Measurements from ENCODE around the gene KRTAP10-11. TPM values are rescaled to one million over a fixed set of nuclear protein-coding genes. Genes with fewer than 3 reads are reported as not detected.
A peak's percentile ranks its signal among the peaks of the same experiment; 100 is the strongest.

Gene KRTAP10-11
- total and polyA plus RNA-seq, 10 donors = not detected

DNA sequence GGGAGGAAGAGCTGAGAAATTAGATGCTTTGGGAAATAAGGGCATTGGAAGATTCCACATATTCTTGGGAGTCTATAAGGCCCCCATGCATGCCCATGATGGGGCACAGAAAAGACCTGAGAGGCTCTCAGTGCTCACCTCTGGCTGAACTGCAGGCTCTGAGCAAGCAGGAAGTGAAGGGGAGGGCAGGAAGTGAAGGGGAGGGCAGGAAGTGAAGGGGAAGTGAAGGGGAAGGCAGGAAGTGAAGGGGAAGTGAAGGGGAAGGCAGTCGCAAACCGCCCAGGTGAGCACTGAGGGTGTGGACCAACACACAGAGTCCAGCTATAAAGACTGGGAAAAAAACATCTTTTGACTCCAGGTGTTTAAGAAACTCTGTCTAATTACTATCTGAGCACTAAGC is 15.8 kb upstream of the KRTAP10-11 start:
- intact Hi-C loops (cut with DNase I; ENCODE audit: low total_unique reads) = no loop called here
- Histone ChIP-seq H3K27me3 (replicated peaks in 1 of 7) (peaks cover 0 to 36% (median 0%) of the 10 kb centered on the region in 7 donors), H3K9me3 (peaks cover 6 to 51% (median 34%) of the 10 kb centered on the region in 8 donors), H3K4me3 (no peak overlapping the region), H3K4me1 (peaks cover 0 to 17% (median 4%) of the 10 kb centered on the region in 6 donors), H3K36me3 (no peaks in the 10 kb centered on the region), H3K27ac (peak overlapping the region in 2 of 8 donors; percentile 28 to 30)
- no peak for DNase-seq
- TF ChIP-seq POLR2AphosphoS5 (IDR thresholded peaks at IDR 0.05) = no peak
- no peak for TF ChIP-seq POLR2A (IDR thresholded peaks at IDR 0.05)
- TF ChIP-seq, protein P1, sequence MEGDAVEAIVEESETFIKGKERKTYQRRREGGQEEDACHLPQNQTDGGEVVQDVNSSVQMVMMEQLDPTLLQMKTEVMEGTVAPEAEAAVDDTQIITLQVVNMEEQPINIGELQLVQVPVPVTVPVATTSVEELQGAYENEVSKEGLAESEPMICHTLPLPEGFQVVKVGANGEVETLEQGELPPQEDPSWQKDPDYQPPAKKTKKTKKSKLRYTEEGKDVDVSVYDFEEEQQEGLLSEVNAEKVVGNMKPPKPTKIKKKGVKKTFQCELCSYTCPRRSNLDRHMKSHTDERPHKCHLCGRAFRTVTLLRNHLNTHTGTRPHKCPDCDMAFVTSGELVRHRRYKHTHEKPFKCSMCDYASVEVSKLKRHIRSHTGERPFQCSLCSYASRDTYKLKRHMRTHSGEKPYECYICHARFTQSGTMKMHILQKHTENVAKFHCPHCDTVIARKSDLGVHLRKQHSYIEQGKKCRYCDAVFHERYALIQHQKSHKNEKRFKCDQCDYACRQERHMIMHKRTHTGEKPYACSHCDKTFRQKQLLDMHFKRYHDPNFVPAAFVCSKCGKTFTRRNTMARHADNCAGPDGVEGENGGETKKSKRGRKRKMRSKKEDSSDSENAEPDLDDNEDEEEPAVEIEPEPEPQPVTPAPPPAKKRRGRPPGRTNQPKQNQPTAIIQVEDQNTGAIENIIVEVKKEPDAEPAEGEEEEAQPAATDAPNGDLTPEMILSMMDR (IDR thresholded peaks at IDR 0.05 in 8 of 11, conservative IDR thresholded peaks at IDR 0.05 in 3 of 11) = no peak
- WGBS, 5 donors = 44 to 72% (median 57%) methylated on average over 2 of the region's 2 CpGs

DNA sequence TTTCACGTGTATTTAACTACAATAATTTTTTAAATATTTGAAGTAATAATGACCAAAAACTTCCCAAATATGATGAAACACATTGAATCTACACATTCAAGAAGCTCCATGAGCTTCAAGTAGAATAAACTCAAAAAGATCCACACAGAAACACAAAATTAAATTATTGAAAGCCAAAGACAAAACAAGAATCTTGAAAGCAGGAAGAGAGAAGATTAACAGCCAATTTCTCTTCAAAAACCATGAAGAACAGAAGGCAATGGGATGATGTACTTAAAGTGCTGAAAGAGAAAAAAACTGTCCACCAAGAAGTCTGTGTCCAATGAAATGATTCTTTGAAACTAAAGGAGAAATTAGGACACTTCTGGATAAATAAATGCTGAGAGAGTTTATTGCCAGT is 14.1 kb upstream of the KRTAP10-11 start:
- peaks cover 0 to 4% (median 0%) of the 10 kb centered on the region in 6 donors for H3K4me1 ChIP-seq
- intact Hi-C loops (cut with DNase I; ENCODE audit: low total_unique reads) = no loop called here
- WGBS, 5 donors = 82 to 96% (median 90%) methylated on average over 1 of the region's 1 CpG
- H3K4me3 ChIP-seq = no peak overlapping the region
- peaks cover 0 to 31% (median 0%) of the 10 kb centered on the region in 7 donors for H3K27me3 ChIP-seq (replicated peaks in 1 of 7)
- no peak for TF ChIP-seq POLR2AphosphoS5 (IDR thresholded peaks at IDR 0.05)
- TF ChIP-seq POLR2A (IDR thresholded peaks at IDR 0.05) = no peak
- TF ChIP-seq, protein P1 (IDR thresholded peaks at IDR 0.05 in 8 of 11, conservative IDR thresholded peaks at IDR 0.05 in 3 of 11) = no peak
- peaks cover 6 to 47% (median 34%) of the 10 kb centered on the region in 8 donors for H3K9me3 ChIP-seq
- DNase-seq = no peak
- no peak overlapping the region for H3K27ac ChIP-seq
- H3K36me3 ChIP-seq = no peaks in the 10 kb centered on the region

DNA sequence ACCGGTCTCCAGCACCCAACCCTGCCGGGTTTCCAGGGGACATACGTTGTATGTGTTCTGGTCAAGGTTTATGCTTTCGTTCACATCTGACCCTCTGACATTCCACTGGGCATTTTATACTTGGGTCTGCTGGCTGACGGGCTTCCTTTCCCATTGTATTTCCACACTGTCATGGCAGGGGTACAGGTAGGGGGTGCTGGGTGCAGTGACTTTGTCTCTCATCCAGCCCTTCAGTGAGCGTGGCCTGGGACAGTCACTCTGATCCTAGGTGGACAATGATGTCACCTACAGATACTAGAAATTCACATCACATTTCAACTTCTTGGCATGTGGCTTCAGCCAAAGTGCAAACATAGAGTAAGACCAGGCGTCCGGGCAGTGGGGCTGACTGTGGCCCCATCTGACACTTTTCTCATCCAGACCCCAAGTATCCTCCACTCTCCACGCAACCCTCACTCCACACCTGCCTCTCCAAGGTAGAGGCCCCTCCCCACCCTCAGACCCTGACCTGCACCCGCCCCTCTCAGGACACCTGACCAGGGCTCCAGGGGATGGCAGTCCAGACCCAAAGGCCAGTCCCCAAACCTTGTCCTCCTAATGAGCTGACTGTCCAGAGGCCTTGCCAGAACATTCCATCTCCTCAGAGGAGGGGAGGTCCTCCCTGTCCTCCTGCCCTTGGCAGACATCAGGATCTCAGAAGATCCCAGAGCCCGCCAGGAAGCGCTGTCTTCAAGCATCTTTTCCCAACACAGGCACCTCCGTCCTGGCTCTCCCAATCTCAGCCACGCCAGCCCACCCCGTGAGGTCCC is 9.8 kb upstream of the KRTAP10-11 start:
- H3K4me3 ChIP-seq = no peak overlapping the region
- H3K27me3 ChIP-seq (replicated peaks in 1 of 7) = peaks cover 0 to 46% (median 4%) of the 10 kb centered on the region in 7 donors
- intact Hi-C loops (cut with DNase I; ENCODE audit: low total_unique reads) = no loop called here
- H3K9me3 ChIP-seq = peaks cover 6 to 38% (median 27%) of the 10 kb centered on the region in 8 donors
- TF ChIP-seq, protein P1 (IDR thresholded peaks at IDR 0.05 in 8 of 11, conservative IDR thresholded peaks at IDR 0.05 in 3 of 11) = no peak
- TF ChIP-seq POLR2A (IDR thresholded peaks at IDR 0.05) (no peak), POLR2AphosphoS5 (IDR thresholded peaks at IDR 0.05) (no peak)
- no peak overlapping the region for H3K27ac ChIP-seq
- 86 to 92% (median 87%) methylated on average over 15 of the region's 15 CpGs for WGBS, 5 donors
- no peaks in the 10 kb centered on the region for H3K36me3 ChIP-seq
- DNase-seq = no peak
- H3K4me1 ChIP-seq = no peaks in the 10 kb centered on the region

All from spleen (tissue), 11 donors.